NCI-H748 (cell line): ENCODE data around the gene PLVAP.
A peak's percentile ranks its signal among the peaks of the same experiment; 100 is the strongest.

Experiments used
- DNase-seq: peaks from one replicate; lab custom pipeline; 2025; ENCODE audit not compliant: unreplicated experiment; lab: John Stamatoyannopoulos, UW

Gene PLVAP

GRCh38 chr19:17376935-17377600, at the start of gene PLVAP:
Gene PLVAP (minus strand): TSS chr19:17377342. CDS start chr19:17377288, 54 bp downstream.
- no peak for DNase-seq

GRCh38 chr19:17424743-17425365, 47.7 kb upstream of the PLVAP start:
- DNase-seq = peak; percentile 68

DNA sequence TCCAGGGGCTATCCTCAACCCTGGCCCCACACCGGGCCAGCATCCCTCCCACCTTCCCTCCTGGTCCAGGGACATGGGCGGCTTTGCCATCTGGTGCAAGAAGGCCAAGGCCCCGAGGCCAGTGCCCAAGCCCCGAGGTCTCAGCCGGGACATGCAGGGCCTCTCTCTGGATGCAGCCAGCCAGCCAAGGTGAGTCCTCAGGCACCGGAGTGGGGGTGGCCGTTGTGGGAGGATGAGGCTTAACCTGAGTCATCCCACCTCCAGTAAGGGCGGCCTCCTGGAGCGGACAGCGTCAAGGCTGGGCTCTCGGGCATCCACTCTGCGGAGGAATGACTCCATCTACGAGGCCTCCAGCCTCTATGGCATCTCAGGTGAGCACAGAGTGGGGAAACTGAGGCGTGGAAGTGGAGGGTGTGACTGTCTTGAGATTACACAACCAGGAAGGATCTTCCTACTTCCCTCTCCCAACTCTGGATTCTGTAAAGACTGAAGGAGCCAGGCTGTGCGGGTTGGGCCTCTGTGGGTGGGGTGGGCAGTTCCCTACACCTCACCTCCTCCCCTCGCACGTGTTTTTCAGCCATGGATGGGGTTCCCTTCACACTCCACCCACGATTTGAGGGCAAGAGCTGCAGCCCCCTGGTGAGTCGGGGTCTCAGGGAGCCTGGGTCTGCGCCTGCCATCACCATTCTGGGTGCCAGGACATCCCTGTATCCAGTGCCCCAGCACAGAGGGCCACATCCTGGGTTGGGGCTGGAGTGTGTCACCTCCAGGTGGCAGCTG, 46.5 kb upstream of the PLVAP start:
- no peak for DNase-seq

GRCh38 chr19:17421942-17422341, 44.8 kb upstream of the PLVAP start:
- no peak for DNase-seq

GRCh38 chr19:17420475-17420924, 43.4 kb upstream of the PLVAP start:
- DNase-seq = peak; percentile 32

GRCh38 chr19:17419621-17420474, 42.7 kb upstream of the PLVAP start, which contains the start of gene MVB12A:
Gene MVB12A (plus strand): TSS chr19:17420047. CDS start chr19:17420136, 89 bp downstream.
- DNase-seq = peak; percentile 97

DNA sequence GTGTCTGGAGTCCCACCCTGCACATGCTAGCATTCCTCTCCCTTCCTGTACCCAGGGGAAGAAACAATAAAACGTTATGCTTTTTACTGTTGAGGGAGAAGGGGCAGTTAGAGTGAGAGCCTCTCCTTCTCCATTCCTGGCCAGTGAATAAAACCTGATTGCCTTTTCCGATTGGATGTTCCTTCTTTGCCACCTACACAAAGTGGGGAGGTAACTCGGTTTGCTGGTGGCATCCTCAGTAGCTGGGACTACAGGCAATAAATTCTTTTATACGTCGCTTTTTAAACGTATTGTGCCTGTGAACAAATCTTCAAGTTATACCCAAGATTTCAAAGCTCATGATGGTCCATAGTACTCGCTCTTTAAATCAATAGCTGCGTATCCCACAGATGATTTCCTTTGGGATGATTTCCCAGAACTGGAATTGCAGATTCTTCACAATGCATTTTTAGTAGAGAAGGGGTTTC, 42.0 kb upstream of the PLVAP start:
- no peak for DNase-seq

DNA sequence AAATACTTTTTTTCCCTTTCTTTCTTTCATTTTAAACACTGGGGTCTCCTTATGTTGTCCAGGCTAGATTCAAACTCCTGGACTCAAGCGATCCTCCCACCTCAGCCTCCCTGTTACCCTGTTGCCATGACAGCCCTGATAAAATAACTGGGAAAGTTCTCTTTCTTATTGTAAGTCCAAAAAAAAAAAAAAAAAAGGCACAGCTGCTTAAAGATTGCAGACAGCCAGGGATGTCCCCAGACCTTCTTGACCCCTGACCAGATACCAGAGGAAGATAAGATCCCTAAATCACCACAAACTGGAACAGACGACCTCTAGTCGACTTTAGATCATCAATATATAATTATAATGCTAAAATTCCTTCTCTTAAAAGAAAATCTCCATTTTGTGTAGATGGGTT, 41.6 kb upstream of the PLVAP start:
- DNase-seq = no peak

- DNase-seq = no peak
Observed at GRCh38 chr19:17415121-17415520, 38.0 kb upstream of the PLVAP start.

GRCh38 chr19:17414097-17414496, 37.0 kb upstream of the PLVAP start:
- no peak for DNase-seq

DNA sequence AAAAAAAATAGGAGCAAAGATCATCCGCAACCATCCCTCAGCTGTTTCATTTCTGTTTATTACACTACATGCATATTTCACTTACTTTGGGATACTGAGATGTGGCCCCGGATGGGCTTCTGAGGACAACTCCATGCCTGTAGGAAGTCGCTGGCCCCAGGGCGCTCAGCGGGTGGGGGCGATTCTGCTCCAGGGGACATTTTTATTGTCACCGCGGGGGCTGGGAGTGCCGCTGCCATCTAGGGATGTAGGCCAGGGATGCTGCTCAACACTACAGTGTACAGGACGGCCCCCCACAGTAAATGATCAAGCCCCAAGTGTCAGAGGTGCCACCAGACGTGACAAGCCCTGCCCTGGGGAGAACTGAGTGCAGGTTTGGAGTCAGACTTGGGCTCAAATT, 34.7 kb upstream of the PLVAP start:
- no peak for DNase-seq

GRCh38 chr19:17409990-17410389, 32.8 kb upstream of the PLVAP start:
- no peak for DNase-seq

GRCh38 chr19:17406887-17407196, 29.7 kb upstream of the PLVAP start:
- DNase-seq = no peak

GRCh38 chr19:17406046-17406886, 29.1 kb upstream of the PLVAP start:
- no peak for DNase-seq

- no peak for DNase-seq
Observed at GRCh38 chr19:17405250-17406045, 28.3 kb upstream of the PLVAP start, which contains the start of gene BST2. Gene BST2 (minus strand): TSS chr19:17405630. CDS start chr19:17405575, 55 bp downstream.

- no peak for DNase-seq
Observed at GRCh38 chr19:17404621-17405249, 27.6 kb upstream of the PLVAP start.

GRCh38 chr19:17404015-17404414, 26.9 kb upstream of the PLVAP start:
- no peak for DNase-seq

DNA sequence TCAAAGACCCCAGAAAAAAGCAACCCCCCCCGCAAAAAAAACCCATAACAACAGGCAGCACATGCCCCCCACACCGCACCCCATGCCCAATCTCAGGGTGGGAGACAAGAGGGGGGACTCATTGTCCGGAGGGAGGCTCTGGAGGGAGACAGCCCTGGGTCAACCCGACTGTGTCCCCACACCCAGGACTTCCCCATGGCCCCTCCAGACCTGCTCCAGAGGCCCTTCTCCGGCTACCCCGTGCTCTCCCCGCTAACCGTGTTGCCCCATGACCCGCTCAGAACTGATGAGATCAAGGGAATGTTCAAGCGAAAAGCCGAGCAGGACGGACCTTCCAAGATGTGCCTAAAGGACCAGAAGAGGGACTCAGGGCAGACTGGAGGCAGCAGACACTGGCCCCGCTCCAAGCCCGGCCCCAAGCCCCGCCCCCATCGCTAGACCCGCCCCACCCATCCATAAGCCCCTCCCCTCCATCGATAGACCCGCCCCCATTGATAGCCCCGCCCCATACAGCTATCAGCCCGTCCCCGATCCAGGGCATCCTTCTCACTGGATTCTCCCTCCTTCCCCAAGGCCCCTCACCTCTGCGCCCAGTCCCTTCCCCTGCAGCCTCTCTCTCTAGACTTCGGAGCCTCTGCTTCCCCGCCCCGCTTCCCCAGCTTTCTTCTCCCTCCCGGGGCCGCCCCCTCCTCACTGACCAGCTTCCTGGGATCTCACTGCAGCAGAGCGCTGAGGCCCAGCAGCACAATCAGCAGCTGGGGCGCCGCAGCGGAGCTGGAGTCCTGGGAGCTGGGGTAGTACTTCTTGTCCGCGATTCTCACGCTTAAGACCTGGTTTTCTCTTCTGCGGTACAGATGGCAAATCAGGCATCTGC, 26.1 kb upstream of the PLVAP start:
- peak; percentile 34 for DNase-seq
